WTC11 (cell line): Measurements from ENCODE around the gene GLT8D2. TPM values are rescaled to one million over a fixed set of nuclear protein-coding genes. Genes with fewer than 3 reads are reported as not detected.

Experiments used
- ATAC-seq: fragments of 200-7000 bp; cut with Tn5 transposase; 2 replicates; pipeline ENCODE4 v1.10.0; 2021; ENCODE audit warnings: mild to moderate bottlenecking, moderate library complexity
- CTCF ChIA-PET: fragments of 300-600 bp; sonication (Branson Sonifier 250); formaldehyde crosslinking; loops from one replicate; lab custom pipeline; 2021; ENCODE audit warnings: antibody characterized with exemption; lab: Charles Lee
- POLR2A ChIA-PET: fragments of 350-600 bp; sonication (Branson Sonifier 250); formaldehyde crosslinking; loops from one replicate; lab custom pipeline; 2021; ENCODE audit warnings: antibody characterized with exemption; lab: Charles Lee
- DNase-seq: peaks from one replicate; pipeline ENCODE4 v3.0.0; 2021; ENCODE audit warnings: low spot score
- H3K27ac Mint-ChIP-seq: 2 replicates; pipeline ENCODE4 v1.8.0; 2021; ENCODE audit warnings: mixed read lengths
- H3K27me3 Mint-ChIP-seq: 2 replicates; pipeline ENCODE4 v1.8.0; 2021; ENCODE audit warnings: low read depth, mild to moderate bottlenecking, moderate library complexity, mixed read lengths
- H3K36me3 Mint-ChIP-seq: 2 replicates; pipeline ENCODE4 v1.8.0; 2021; ENCODE audit warnings: mixed read lengths
- H3K4me1 Mint-ChIP-seq: 2 replicates; pipeline ENCODE4 v1.8.0; 2022; ENCODE audit warnings: mixed read lengths
- H3K4me3 Mint-ChIP-seq: 2 replicates; pipeline ENCODE4 v1.8.0; 2021; ENCODE audit warnings: mild to moderate bottlenecking, moderate library complexity, mixed read lengths
- H3K9me3 Mint-ChIP-seq: 2 replicates; pipeline ENCODE4 v1.8.0; 2021; ENCODE audit warnings: mixed read lengths
- CREM ChIP-seq: sonication (generic); formaldehyde crosslinking; IDR thresholded peaks from 2 replicates; pipeline ENCODE4 v1.8.1; 2022; ENCODE audit warnings: mild to moderate bottlenecking, missing genetic modification reagents, moderate library complexity
- CTCF ChIP-seq: fragments of 200-600 bp; IDR thresholded peaks from 2 replicates; pipeline ENCODE4 v1.8.0; 2022; ENCODE audit warnings: antibody characterized with exemption
- FOXP1 ChIP-seq: sonication (generic); formaldehyde crosslinking; IDR thresholded peaks from 2 replicates; pipeline ENCODE4 v1.8.0; 2022; ENCODE audit warnings: missing genetic modification reagents, mild to moderate bottlenecking, moderate library complexity, borderline replicate concordance
- GRHL2 ChIP-seq: fragments of 250-450 bp; sonication (Bioruptor Pico); IDR thresholded peaks from 2 replicates; pipeline ENCODE4 v1.8.0; 2022; ENCODE audit warnings: mild to moderate bottlenecking, moderate library complexity; ENCODE audit not compliant: insufficient replicate concordance, severe bottlenecking
- SP1 ChIP-seq: sonication (generic); formaldehyde crosslinking; conservative IDR thresholded peaks from 2 replicates; pipeline ENCODE4 v1.8.1; 2022; ENCODE audit warnings: missing genetic modification reagents
- ZNF232 ChIP-seq: sonication (generic); formaldehyde crosslinking; IDR thresholded peaks from 2 replicates; pipeline ENCODE4 v1.8.0; 2022; ENCODE audit warnings: mild to moderate bottlenecking, missing genetic modification reagents
- ZNF416 ChIP-seq: fragments of 250-450 bp; sonication (Bioruptor Pico); IDR thresholded peaks from 2 replicates; pipeline ENCODE4 v1.9.0; 2021; ENCODE audit warnings: mild to moderate bottlenecking, inconsistent platforms
- ZNF512 ChIP-seq: sonication (generic); formaldehyde crosslinking; IDR thresholded peaks from 2 replicates; pipeline ENCODE4 v1.8.1; 2022; ENCODE audit warnings: missing genetic modification reagents, borderline replicate concordance
- ZNF671 ChIP-seq: fragments of 250-450 bp; sonication (Bioruptor Pico); IDR thresholded peaks from 2 replicates; pipeline ENCODE4 v1.8.0; 2021; ENCODE audit warnings: mild to moderate bottlenecking
- total RNA-seq: library from RNA; stranded (reverse); gene quantifications from 3 replicates; pipeline ENCODE4 v1.2.3, GENCODE V29; 2021
- TF ChIP-seq, protein P1 (sequence below): fragments of 250-450 bp; sonication (Bioruptor Pico); IDR thresholded peaks from 2 replicates; pipeline ENCODE4 v2.1.2; 2022; ENCODE audit warnings: mild to moderate bottlenecking, moderate library complexity
- TF ChIP-seq, protein P2 (sequence below): sonication (generic); formaldehyde crosslinking; IDR thresholded peaks from 2 replicates; pipeline ENCODE4 v1.8.1; 2023; ENCODE audit warnings: mild to moderate bottlenecking, missing genetic modification reagents
- TF ChIP-seq, protein P3 (sequence below): fragments of 250-450 bp; sonication (Bioruptor Pico); IDR thresholded peaks from 2 replicates; pipeline ENCODE4 v1.9.0; 2021; ENCODE audit warnings: mild to moderate bottlenecking
- TF ChIP-seq, protein P4 (sequence below): sonication (generic); formaldehyde crosslinking; IDR thresholded peaks from 2 replicates; pipeline ENCODE4 v1.8.0; 2022; ENCODE audit warnings: mild to moderate bottlenecking, missing genetic modification reagents
- TF ChIP-seq, protein P5 (sequence below): fragments of 250-450 bp; sonication (Bioruptor Pico); IDR thresholded peaks from 2 replicates; pipeline ENCODE4 v1.9.0; 2021; ENCODE audit warnings: mild to moderate bottlenecking, borderline replicate concordance

Gene GLT8D2
- total RNA-seq, 1 experiment from 2014 or later, result 4.5 TPM

DNA sequence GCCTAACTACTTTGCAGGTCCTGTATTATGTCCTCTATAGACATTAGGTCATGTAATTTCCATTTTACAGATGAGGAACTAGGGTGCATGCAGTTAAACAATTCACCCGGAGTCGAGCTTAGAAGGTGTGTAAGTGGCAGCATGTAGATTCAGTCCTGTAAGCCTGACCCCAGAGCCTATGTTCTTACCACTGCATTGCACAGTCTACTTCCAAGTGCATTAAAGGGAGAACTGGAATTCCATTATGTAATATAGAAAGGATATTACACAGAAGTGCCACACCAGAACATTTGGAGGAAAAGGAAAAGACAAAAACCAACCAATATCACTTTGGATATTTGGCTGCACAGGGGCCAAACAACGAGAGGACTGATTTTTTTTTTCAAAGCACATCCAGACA, 1.2 kb downstream of the GLT8D2 start:
- ChIA-PET CTCF (interaction anchor here (0.8 to 1.4 kb wide), 2 partner anchors 9 to 18 kb away, joined by 3 to 4 read pairs; no protein-coding TSS in a partner anchor), POLR2A (no interaction called here)
- ATAC-seq (no peak), DNase-seq (no peak)
- Mint-ChIP-seq H3K27me3 (peaks cover 17% of the 10 kb centered on the region), H3K36me3 (no peaks in the 10 kb centered on the region), H3K27ac (no peak overlapping the region), H3K4me1 (peaks cover 13% of the 10 kb centered on the region), H3K4me3 (peak overlapping the region; percentile 82), H3K9me3 (no peaks in the 10 kb centered on the region)
- no peak for TF ChIP-seq ZNF416 (CRISPR knock-in tag)
- TF ChIP-seq, protein P1, sequence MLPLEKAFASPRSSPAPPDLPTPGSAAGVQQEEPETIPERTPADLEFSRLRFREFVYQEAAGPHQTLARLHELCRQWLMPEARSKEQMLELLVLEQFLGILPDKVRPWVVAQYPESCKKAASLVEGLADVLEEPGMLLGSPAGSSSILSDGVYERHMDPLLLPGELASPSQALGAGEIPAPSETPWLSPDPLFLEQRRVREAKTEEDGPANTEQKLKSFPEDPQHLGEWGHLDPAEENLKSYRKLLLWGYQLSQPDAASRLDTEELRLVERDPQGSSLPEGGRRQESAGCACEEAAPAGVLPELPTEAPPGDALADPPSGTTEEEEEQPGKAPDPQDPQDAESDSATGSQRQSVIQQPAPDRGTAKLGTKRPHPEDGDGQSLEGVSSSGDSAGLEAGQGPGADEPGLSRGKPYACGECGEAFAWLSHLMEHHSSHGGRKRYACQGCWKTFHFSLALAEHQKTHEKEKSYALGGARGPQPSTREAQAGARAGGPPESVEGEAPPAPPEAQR, result no peak
- no peak for TF ChIP-seq CREM
- no peak for TF ChIP-seq ZNF232 (CRISPR knock-in tag)
- no peak for TF ChIP-seq GRHL2 (CRISPR knock-in tag)
- TF ChIP-seq SP1, result no peak

DNA sequence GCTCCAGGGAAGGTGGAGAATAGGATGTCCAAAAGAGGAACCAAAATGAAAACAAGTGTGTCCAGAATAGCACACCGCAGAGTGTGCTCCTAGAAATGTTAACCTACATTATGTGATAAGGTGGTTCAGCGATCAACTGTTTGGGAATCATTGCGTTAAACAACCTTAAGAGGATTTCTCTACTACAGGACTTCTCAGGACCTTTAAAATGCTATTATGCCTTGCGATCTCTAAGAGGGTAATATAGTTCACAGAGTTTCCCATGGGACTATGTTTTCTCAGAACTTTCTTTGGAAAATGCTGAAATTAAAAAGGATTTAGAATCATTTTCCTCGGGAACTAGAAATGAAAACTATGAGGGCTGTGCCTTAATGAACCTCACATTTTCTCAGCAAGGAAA, 1.8 kb downstream of the GLT8D2 start:
- no peak for ATAC-seq
- CTCF ChIA-PET, result interaction anchor here (1.4 kb wide), 1 partner anchor 10 kb away, joined by 4 read pairs; no protein-coding TSS in a partner anchor
- no peaks in the 10 kb centered on the region for H3K36me3 Mint-ChIP-seq
- TF ChIP-seq ZNF671 (CRISPR knock-in tag) (no peak), ZNF512 (CRISPR knock-in tag) (no peak)
- TF ChIP-seq, protein P2, sequence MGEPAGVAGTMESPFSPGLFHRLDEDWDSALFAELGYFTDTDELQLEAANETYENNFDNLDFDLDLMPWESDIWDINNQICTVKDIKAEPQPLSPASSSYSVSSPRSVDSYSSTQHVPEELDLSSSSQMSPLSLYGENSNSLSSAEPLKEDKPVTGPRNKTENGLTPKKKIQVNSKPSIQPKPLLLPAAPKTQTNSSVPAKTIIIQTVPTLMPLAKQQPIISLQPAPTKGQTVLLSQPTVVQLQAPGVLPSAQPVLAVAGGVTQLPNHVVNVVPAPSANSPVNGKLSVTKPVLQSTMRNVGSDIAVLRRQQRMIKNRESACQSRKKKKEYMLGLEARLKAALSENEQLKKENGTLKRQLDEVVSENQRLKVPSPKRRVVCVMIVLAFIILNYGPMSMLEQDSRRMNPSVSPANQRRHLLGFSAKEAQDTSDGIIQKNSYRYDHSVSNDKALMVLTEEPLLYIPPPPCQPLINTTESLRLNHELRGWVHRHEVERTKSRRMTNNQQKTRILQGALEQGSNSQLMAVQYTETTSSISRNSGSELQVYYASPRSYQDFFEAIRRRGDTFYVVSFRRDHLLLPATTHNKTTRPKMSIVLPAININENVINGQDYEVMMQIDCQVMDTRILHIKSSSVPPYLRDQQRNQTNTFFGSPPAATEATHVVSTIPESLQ (CRISPR knock-in tag), result no peak
- TF ChIP-seq, all 79 proteins: peak for 0
- Mint-ChIP-seq H3K27ac (no peak overlapping the region), H3K4me3 (no peak overlapping the region), H3K4me1 (peaks cover 13% of the 10 kb centered on the region), H3K27me3 (peaks cover 17% of the 10 kb centered on the region), H3K9me3 (no peaks in the 10 kb centered on the region)
- DNase-seq, result no peak
- POLR2A ChIA-PET, result no interaction called here

GRCh38 chr12:104046306-104046705, 3.7 kb downstream of the GLT8D2 start:
- no peaks in the 10 kb centered on the region; the same call in 1 of the 2 replicates for H3K9me3 Mint-ChIP-seq
- no peak overlapping the region for H3K27ac Mint-ChIP-seq
- H3K4me1 Mint-ChIP-seq, result peaks cover 13% of the 10 kb centered on the region
- H3K27me3 Mint-ChIP-seq, result peaks cover 17% of the 10 kb centered on the region
- TF ChIP-seq, protein P3, sequence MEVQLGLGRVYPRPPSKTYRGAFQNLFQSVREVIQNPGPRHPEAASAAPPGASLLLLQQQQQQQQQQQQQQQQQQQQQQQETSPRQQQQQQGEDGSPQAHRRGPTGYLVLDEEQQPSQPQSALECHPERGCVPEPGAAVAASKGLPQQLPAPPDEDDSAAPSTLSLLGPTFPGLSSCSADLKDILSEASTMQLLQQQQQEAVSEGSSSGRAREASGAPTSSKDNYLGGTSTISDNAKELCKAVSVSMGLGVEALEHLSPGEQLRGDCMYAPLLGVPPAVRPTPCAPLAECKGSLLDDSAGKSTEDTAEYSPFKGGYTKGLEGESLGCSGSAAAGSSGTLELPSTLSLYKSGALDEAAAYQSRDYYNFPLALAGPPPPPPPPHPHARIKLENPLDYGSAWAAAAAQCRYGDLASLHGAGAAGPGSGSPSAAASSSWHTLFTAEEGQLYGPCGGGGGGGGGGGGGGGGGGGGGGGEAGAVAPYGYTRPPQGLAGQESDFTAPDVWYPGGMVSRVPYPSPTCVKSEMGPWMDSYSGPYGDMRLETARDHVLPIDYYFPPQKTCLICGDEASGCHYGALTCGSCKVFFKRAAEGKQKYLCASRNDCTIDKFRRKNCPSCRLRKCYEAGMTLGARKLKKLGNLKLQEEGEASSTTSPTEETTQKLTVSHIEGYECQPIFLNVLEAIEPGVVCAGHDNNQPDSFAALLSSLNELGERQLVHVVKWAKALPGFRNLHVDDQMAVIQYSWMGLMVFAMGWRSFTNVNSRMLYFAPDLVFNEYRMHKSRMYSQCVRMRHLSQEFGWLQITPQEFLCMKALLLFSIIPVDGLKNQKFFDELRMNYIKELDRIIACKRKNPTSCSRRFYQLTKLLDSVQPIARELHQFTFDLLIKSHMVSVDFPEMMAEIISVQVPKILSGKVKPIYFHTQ (CRISPR knock-in tag), result no peak
- TF ChIP-seq FOXP1 (CRISPR knock-in tag) (no peak), CTCF (no peak)
- TF ChIP-seq, protein P4, sequence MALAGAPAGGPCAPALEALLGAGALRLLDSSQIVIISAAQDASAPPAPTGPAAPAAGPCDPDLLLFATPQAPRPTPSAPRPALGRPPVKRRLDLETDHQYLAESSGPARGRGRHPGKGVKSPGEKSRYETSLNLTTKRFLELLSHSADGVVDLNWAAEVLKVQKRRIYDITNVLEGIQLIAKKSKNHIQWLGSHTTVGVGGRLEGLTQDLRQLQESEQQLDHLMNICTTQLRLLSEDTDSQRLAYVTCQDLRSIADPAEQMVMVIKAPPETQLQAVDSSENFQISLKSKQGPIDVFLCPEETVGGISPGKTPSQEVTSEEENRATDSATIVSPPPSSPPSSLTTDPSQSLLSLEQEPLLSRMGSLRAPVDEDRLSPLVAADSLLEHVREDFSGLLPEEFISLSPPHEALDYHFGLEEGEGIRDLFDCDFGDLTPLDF, result no peak
- TF ChIP-seq, protein P5, sequence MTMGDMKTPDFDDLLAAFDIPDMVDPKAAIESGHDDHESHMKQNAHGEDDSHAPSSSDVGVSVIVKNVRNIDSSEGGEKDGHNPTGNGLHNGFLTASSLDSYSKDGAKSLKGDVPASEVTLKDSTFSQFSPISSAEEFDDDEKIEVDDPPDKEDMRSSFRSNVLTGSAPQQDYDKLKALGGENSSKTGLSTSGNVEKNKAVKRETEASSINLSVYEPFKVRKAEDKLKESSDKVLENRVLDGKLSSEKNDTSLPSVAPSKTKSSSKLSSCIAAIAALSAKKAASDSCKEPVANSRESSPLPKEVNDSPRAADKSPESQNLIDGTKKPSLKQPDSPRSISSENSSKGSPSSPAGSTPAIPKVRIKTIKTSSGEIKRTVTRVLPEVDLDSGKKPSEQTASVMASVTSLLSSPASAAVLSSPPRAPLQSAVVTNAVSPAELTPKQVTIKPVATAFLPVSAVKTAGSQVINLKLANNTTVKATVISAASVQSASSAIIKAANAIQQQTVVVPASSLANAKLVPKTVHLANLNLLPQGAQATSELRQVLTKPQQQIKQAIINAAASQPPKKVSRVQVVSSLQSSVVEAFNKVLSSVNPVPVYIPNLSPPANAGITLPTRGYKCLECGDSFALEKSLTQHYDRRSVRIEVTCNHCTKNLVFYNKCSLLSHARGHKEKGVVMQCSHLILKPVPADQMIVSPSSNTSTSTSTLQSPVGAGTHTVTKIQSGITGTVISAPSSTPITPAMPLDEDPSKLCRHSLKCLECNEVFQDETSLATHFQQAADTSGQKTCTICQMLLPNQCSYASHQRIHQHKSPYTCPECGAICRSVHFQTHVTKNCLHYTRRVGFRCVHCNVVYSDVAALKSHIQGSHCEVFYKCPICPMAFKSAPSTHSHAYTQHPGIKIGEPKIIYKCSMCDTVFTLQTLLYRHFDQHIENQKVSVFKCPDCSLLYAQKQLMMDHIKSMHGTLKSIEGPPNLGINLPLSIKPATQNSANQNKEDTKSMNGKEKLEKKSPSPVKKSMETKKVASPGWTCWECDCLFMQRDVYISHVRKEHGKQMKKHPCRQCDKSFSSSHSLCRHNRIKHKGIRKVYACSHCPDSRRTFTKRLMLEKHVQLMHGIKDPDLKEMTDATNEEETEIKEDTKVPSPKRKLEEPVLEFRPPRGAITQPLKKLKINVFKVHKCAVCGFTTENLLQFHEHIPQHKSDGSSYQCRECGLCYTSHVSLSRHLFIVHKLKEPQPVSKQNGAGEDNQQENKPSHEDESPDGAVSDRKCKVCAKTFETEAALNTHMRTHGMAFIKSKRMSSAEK (CRISPR knock-in tag), result no peak
- ChIA-PET POLR2A (no interaction called here), CTCF (interaction anchor here (1.1 to 1.7 kb wide), 3 partner anchors 11 to 63 kb away, joined by 3 to 12 read pairs (median 5); partner anchors contain the start of gene HCFC2)
- no peaks in the 10 kb centered on the region for H3K36me3 Mint-ChIP-seq
- H3K4me3 Mint-ChIP-seq, result no peak overlapping the region
- DNase-seq (no peak), ATAC-seq (no peak)
